SK-N-SH (cell line): ENCODE measurements around the gene VMP1. TPM values are rescaled to one million over a fixed set of nuclear protein-coding genes. Genes with fewer than 3 reads are reported as not detected.
A peak's percentile ranks its signal among the peaks of the same experiment; 100 is the strongest.

Source experiments
- CTCF ChIA-PET: fragments of 300-600, 350-600 bp; formaldehyde crosslinking; extraction: SDS; loops from one replicate; lab custom pipeline; 2021; lab: Yijun Ruan, JAX
- POLR2A ChIA-PET: fragments of 350-600 bp; sonication (Branson Sonifier 250); formaldehyde crosslinking; extraction: SDS; loops from one replicate; lab custom pipeline; 2020; ENCODE audit warnings: antibody characterized with exemption, inconsistent platforms; lab: Yijun Ruan, JAX
- DNase-seq: peaks from one replicate; pipeline ENCODE4 v3.0.0; 2012
- H2AFZ ChIP-seq: fragments of 200-600 bp; sonication (generic); 2 replicates; pipeline ENCODE4 v1.8.1; 2016; ENCODE audit warnings: antibody characterized with exemption, mild to moderate bottlenecking, low read depth
- H3F3A ChIP-seq: fragments of 200-600 bp; sonication (generic); replicated peaks from 2 replicates; pipeline ENCODE3; 2016; ENCODE audit warnings: antibody characterized with exemption, mild to moderate bottlenecking; ENCODE audit not compliant: insufficient read depth
- H3K27ac ChIP-seq, 2 experiments: fragments of 200-500 bp in 1 of 2; fragments of 200-600 bp in 1 of 2; sonication (Bioruptor generic) in 1 of 2; sonication (generic), shearing (Covaris generic) in 1 of 2; 2 replicates each; pipeline versions ENCODE4 v1.5.1 to v1.6.1; 2014 to 2016; ENCODE audit warnings: low read depth in 2 of 2, inconsistent platforms in 1 of 2, low read length in 1 of 2, mild to moderate bottlenecking in 1 of 2, mixed read lengths in 1 of 2
- H3K27me3 ChIP-seq: fragments of 200-600 bp; sonication (generic), shearing (Covaris generic); 2 replicates; pipeline ENCODE4 v1.6.1; 2016; ENCODE audit warnings: mixed run types; ENCODE audit not compliant: insufficient read depth
- H3K36me3 ChIP-seq, 2 experiments: fragments of 200-500 bp in 1 of 2; fragments of 200-600 bp in 1 of 2; sonication (Bioruptor generic) in 1 of 2; sonication (generic) in 1 of 2; replicated peaks in 1 of 2; 2 replicates each; pipeline versions ENCODE3 to v1.5.1; 2014 to 2016; ENCODE audit warnings: low read length in 1 of 2, mild to moderate bottlenecking in 1 of 2; ENCODE audit not compliant: insufficient read depth in 2 of 2, control insufficient read depth in 1 of 2
- H3K4me1 ChIP-seq, 2 experiments: fragments of 200-500 bp in 1 of 2; fragments of 200-600 bp in 1 of 2; sonication (Bioruptor generic) in 1 of 2; sonication (generic), shearing (Covaris generic) in 1 of 2; 2 replicates each; pipeline versions ENCODE4 v1.5.1 to v1.6.1; 2014 to 2016; ENCODE audit warnings: low read depth in 1 of 2, low read length in 1 of 2, mixed run types in 1 of 2; ENCODE audit not compliant: insufficient read depth in 2 of 2, control insufficient read depth in 1 of 2
- H3K4me2 ChIP-seq: fragments of 200-600 bp; sonication (generic), shearing (Covaris generic); 2 replicates; pipeline ENCODE4 v1.6.1; 2017; ENCODE audit warnings: mixed run types
- H3K4me3 ChIP-seq, 2 experiments: fragments of 200-500 bp in 1 of 2; fragments of 200-600 bp in 1 of 2; sonication (Bioruptor generic) in 1 of 2; sonication (generic), shearing (Covaris generic) in 1 of 2; 2 replicates each; pipeline versions ENCODE4 v1.5.1 to v1.8.1; 2014 to 2016; ENCODE audit warnings: low read depth in 2 of 2, inconsistent platforms in 1 of 2, low read length in 1 of 2, mild to moderate bottlenecking in 1 of 2, mixed read lengths in 1 of 2, moderate library complexity in 1 of 2
- H3K79me2 ChIP-seq: fragments of 200-600 bp; sonication (generic); 2 replicates; pipeline ENCODE4 v1.8.1; 2017; ENCODE audit warnings: mild to moderate bottlenecking; ENCODE audit not compliant: insufficient read depth
- H3K9ac ChIP-seq: fragments of 200-600 bp; sonication (generic); 2 replicates; pipeline ENCODE4 v1.6.1; 2017; ENCODE audit warnings: mixed run types
- H3K9me2 ChIP-seq: fragments of 200-600 bp; sonication (generic); 2 replicates; pipeline ENCODE4 v1.6.1; 2017; ENCODE audit warnings: mixed run types
- H3K9me3 ChIP-seq: fragments of 200-600 bp; sonication (generic); 2 replicates; pipeline ENCODE4 v1.6.1; 2017; ENCODE audit warnings: mixed run types, mild to moderate bottlenecking, moderate library complexity
- H4K20me1 ChIP-seq: fragments of 200-600 bp; sonication (generic); 2 replicates; pipeline ENCODE4 v1.6.1; 2017; ENCODE audit warnings: mild to moderate bottlenecking, mixed run types; ENCODE audit not compliant: insufficient read depth
- ELF1 ChIP-seq: IDR thresholded peaks from 2 replicates; pipeline ENCODE4 v1.4.0; 2012
- EP300 ChIP-seq, 2 experiments: IDR thresholded peaks; 2 replicates each; pipeline versions ENCODE4 v1.4.0 to v1.6.1; 2012; ENCODE audit warnings: borderline replicate concordance in 1 of 2, low read depth in 1 of 2, low read length in 1 of 2
- FOXM1 ChIP-seq: IDR thresholded peaks from 2 replicates; pipeline ENCODE4 v1.4.0; 2012; ENCODE audit warnings: low read depth, mild to moderate bottlenecking
- NRF1 ChIP-seq: IDR thresholded peaks from 2 replicates; pipeline ENCODE4 v1.6.1; 2012; ENCODE audit warnings: low read depth, mild to moderate bottlenecking, low read length
- POLR2AphosphoS5 ChIP-seq: IDR thresholded peaks from 2 replicates; pipeline ENCODE4 v1.6.1; 2012; ENCODE audit warnings: low read depth, low read length
- RAD21 ChIP-seq: IDR thresholded peaks from 2 replicates; pipeline ENCODE4 v1.6.1; 2012; ENCODE audit warnings: mild to moderate bottlenecking, low read length
- RCOR1 ChIP-seq: fragments of 150-350 bp; IDR thresholded peaks from 2 replicates; pipeline ENCODE4 v1.6.1; 2017; ENCODE audit warnings: antibody characterized with exemption, low read length
- RXRA ChIP-seq: IDR thresholded peaks from 2 replicates; pipeline ENCODE4 v1.4.0; 2012; ENCODE audit warnings: low read depth, mild to moderate bottlenecking, borderline replicate concordance
- SMC3 ChIP-seq: IDR thresholded peaks from 2 replicates; pipeline ENCODE4 v1.6.1; 2012; ENCODE audit warnings: low read depth, low read length, improper control_type of control experiment
- TAF1 ChIP-seq: IDR thresholded peaks from 2 replicates; pipeline ENCODE4 v1.6.1; 2012; ENCODE audit warnings: low read depth, mild to moderate bottlenecking, low read length, moderate library complexity, borderline replicate concordance
- YY1 ChIP-seq: IDR thresholded peaks from 2 replicates; pipeline ENCODE4 v1.4.0; 2012; ENCODE audit warnings: low read depth, mild to moderate bottlenecking
- WGBS: methylation state at CpG from one replicate; pipeline ENCODE4 v1.1.6; 2017; ENCODE audit warnings: low lambda C conversion rate; 5-methylcytosine and 5-hydroxymethylcytosine counted together
- polyA plus RNA-seq, 3 experiments: library from polyadenylated mRNA; depleted of rRNA; stranded (reverse); fragments of >200 nt; gene quantifications; 2 replicates each; pipeline ENCODE4 v1.2.3, GENCODE V29; 2012
- TF ChIP-seq, protein P1 (sequence below): fragments of 150-350 bp; IDR thresholded peaks from 2 replicates; pipeline ENCODE4 v1.6.1; 2017; ENCODE audit warnings: antibody characterized with exemption, low read length, low read depth, borderline replicate concordance
- TF ChIP-seq, protein P2 (sequence below): fragments of 150-350 bp; IDR thresholded peaks from 2 replicates; pipeline ENCODE4 v1.6.1; 2016; ENCODE audit warnings: mild to moderate bottlenecking, low read depth, low read length
- TF ChIP-seq, protein P3 (sequence below): IDR thresholded peaks from 2 replicates; pipeline ENCODE4 v1.4.0; 2012; ENCODE audit warnings: low read depth, borderline replicate concordance
- TF ChIP-seq, protein P4 (sequence below): fragments of 200-600 bp; sonication (generic); IDR thresholded peaks from 2 replicates; pipeline ENCODE4 v1.6.1; 2017; ENCODE audit warnings: antibody characterized with exemption, mild to moderate bottlenecking, moderate library complexity

VMP1 gene
- polyA plus RNA-seq, 1 of the 3 experiments (the other 2 are of a cell fraction) = 169 TPM

DNA sequence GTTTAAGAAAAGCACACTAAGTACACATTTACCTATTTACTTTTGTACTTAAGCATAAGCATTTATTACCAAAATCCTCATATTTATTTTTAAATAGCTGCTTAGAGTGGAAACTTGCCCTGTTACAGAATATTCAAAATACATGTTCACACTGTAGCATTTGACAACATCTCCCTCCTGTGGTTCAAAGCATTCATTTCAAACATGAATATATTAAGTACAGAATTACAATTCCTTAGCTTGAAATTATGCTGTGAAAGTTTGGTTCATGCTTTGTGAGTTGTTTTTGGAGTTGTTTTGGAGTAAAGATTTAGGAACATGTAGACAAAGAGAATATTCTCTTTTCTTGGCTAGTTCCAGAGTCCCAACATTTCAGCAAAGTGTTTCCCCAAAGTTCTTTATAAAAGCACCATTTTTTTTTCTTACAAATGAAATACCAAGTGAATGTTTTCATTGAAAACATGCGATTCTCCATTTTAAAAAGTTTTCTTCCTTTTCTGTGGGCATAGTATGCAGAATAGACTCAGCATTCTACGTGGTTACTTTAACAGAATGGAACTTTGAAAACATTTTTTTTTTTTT, 152.1 kb downstream of the VMP1 start:
- POLR2A ChIA-PET = no interaction called here
- Histone ChIP-seq H3K9me3 (no peaks in the 10 kb centered on the region), H2AFZ (no peak overlapping the region), H3K4me1 (peaks cover 0 to 12% of the 10 kb centered on the region in 2 experiments; a peak in 2 of 4 replicates), H3K36me3 (peaks cover 0 to 8% of the 10 kb centered on the region in 2 experiments), H3K4me3 (no peak overlapping the region), H3K9ac (no peak overlapping the region), H4K20me1 (no peaks in the 10 kb centered on the region), H3K27me3 (no peaks in the 10 kb centered on the region), H3K27ac (peak overlapping the region; percentile 3 to 70; a peak in 2 of 4 replicates), H3F3A (peaks cover 13% of the 10 kb centered on the region), H3K4me2 (no peak overlapping the region), H3K79me2 (no peaks in the 10 kb centered on the region), H3K9me2 (no peaks in the 10 kb centered on the region)
- no peak for DNase-seq
- CTCF ChIA-PET = interaction anchor here (0.6 to 2.5 kb wide), 46 partner anchors 10 to 549 kb away, joined by 3 to 16 read pairs (median 5); partner anchors contain the start of gene VMP1
- WGBS = 91% methylated on average over 2 of the region's 2 CpGs
- TF ChIP-seq YY1 (no peak), TAF1 (no peak), ELF1 (no peak), RAD21 (peak; percentile 92), EP300 (IDR thresholded peaks at IDR 0.05; ENCODE audit: borderline replicate concordance in 1 of 2, low read depth in 1 of 2, low read length in 1 of 2) (no peak), POLR2AphosphoS5 (no peak), NRF1 (no peak), SMC3 (peak; percentile 76), FOXM1 (no peak), RXRA (no peak), RCOR1 (no peak)
- TF ChIP-seq, protein P1, sequence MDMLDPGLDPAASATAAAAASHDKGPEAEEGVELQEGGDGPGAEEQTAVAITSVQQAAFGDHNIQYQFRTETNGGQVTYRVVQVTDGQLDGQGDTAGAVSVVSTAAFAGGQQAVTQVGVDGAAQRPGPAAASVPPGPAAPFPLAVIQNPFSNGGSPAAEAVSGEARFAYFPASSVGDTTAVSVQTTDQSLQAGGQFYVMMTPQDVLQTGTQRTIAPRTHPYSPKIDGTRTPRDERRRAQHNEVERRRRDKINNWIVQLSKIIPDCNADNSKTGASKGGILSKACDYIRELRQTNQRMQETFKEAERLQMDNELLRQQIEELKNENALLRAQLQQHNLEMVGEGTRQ = no peak
- TF ChIP-seq, protein P2, sequence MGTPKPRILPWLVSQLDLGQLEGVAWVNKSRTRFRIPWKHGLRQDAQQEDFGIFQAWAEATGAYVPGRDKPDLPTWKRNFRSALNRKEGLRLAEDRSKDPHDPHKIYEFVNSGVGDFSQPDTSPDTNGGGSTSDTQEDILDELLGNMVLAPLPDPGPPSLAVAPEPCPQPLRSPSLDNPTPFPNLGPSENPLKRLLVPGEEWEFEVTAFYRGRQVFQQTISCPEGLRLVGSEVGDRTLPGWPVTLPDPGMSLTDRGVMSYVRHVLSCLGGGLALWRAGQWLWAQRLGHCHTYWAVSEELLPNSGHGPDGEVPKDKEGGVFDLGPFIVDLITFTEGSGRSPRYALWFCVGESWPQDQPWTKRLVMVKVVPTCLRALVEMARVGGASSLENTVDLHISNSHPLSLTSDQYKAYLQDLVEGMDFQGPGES = no peak
- TF ChIP-seq, protein P3, sequence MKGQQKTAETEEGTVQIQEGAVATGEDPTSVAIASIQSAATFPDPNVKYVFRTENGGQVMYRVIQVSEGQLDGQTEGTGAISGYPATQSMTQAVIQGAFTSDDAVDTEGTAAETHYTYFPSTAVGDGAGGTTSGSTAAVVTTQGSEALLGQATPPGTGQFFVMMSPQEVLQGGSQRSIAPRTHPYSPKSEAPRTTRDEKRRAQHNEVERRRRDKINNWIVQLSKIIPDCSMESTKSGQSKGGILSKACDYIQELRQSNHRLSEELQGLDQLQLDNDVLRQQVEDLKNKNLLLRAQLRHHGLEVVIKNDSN = no peak
- TF ChIP-seq, protein P4, sequence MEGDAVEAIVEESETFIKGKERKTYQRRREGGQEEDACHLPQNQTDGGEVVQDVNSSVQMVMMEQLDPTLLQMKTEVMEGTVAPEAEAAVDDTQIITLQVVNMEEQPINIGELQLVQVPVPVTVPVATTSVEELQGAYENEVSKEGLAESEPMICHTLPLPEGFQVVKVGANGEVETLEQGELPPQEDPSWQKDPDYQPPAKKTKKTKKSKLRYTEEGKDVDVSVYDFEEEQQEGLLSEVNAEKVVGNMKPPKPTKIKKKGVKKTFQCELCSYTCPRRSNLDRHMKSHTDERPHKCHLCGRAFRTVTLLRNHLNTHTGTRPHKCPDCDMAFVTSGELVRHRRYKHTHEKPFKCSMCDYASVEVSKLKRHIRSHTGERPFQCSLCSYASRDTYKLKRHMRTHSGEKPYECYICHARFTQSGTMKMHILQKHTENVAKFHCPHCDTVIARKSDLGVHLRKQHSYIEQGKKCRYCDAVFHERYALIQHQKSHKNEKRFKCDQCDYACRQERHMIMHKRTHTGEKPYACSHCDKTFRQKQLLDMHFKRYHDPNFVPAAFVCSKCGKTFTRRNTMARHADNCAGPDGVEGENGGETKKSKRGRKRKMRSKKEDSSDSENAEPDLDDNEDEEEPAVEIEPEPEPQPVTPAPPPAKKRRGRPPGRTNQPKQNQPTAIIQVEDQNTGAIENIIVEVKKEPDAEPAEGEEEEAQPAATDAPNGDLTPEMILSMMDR = peak; percentile 92
